HG03457 (cell line): ENCODE results near the gene SCAPER.
"Not testable (repeated sequence)": the region's sequence is repeated elsewhere in the genome, so short reads cannot be mapped to it uniquely, and the experiment has no call there.

ENCODE experiments used
- ATAC-seq: cut with Tn5 transposase; IDR thresholded peaks from one replicate; pipeline ENCODE4 v1.9.1; 2021; ENCODE audit warnings: moderate number of reproducible peaks; ENCODE audit not compliant: unreplicated experiment

Gene SCAPER

GRCh38 chr15:76297951-76298350, 607.2 kb downstream of the SCAPER start:
- ATAC-seq = not testable (repeated sequence)
